B cell (primary cell): ENCODE measurements around the gene CDKAL1. TPM values are rescaled to one million over a fixed set of nuclear protein-coding genes. Genes with fewer than 3 reads are reported as not detected.

ENCODE experiments used
- ATAC-seq: fragments of 200-7000 bp; cut with Tn5 transposase; one replicate; pipeline ENCODE4 v1.10.0; 2021; ENCODE audit warnings: low read depth, mild to moderate bottlenecking, moderate number of reproducible peaks, moderate library complexity
- CTCF ChIA-PET: fragments of 350-600 bp; sonication (Branson Sonifier 250); formaldehyde crosslinking; loops from one replicate; lab custom pipeline; 2021; ENCODE audit warnings: antibody characterized with exemption, inconsistent platforms; lab: Charles Lee
- POLR2A ChIA-PET: fragments of 350-600 bp; sonication (Branson Sonifier 250); formaldehyde crosslinking; loops from one replicate; lab custom pipeline; 2021; ENCODE audit warnings: antibody characterized with exemption; lab: Charles Lee
- DNase-seq: peaks from one replicate; pipeline ENCODE4 v3.0.0; 2013
- H2AFZ ChIP-seq: 2 replicates; pipeline ENCODE4 v1.6.1; 2012; ENCODE audit warnings: mild to moderate bottlenecking, low read depth, low read length; ENCODE audit not compliant: insufficient read depth, poor library complexity, severe bottlenecking
- H3K27ac ChIP-seq, 2 donors: 1 replicate in 1 of 2; 2 replicates in 1 of 2; pipeline ENCODE4 v1.5.1; 2012 to 2013; ENCODE audit warnings: low read length in 2 of 2, mild to moderate bottlenecking in 2 of 2, moderate library complexity in 1 of 2
- H3K27me3 ChIP-seq, 4 experiments: fragments of 200-600 bp in 1 of 4; sonication (generic) in 1 of 4; replicated peaks in 1 of 4; 1 replicate in 2 of 4; 2 replicates in 2 of 4; pipeline versions ENCODE4 v1.6.1 to v1.7.0; 2013 to 2016; ENCODE audit warnings: low read length in 3 of 4, mild to moderate bottlenecking in 2 of 4, mixed read lengths in 1 of 4, moderate library complexity in 1 of 4; ENCODE audit not compliant: insufficient read depth in 4 of 4, control insufficient read depth in 3 of 4; ENCODE audit errors: control extremely low read depth in 1 of 4
- H3K36me3 ChIP-seq, 2 experiments: replicated peaks in 1 of 2; 1 replicate in 1 of 2; 2 replicates in 1 of 2; pipeline versions ENCODE4 v1.6.1 to v1.7.1; 2013; ENCODE audit warnings: low read length in 1 of 2; ENCODE audit not compliant: insufficient read depth in 2 of 2, control insufficient read depth in 1 of 2; ENCODE audit errors: control extremely low read depth in 1 of 2, extremely low read depth in 1 of 2
- H3K4me1 ChIP-seq, 2 donors: fragments of 200-600 bp in 1 of 2; sonication (generic) in 1 of 2; 1 replicate in 1 of 2; 2 replicates in 1 of 2; pipeline versions ENCODE4 v1.5.1 to v1.6.1; 2013 to 2017; ENCODE audit warnings: low read length in 2 of 2; ENCODE audit not compliant: control insufficient read depth in 2 of 2, insufficient read depth in 2 of 2
- H3K4me2 ChIP-seq: replicated peaks from 2 replicates; pipeline ENCODE3; 2012; ENCODE audit warnings: mild to moderate bottlenecking, low read depth, low read length; ENCODE audit not compliant: poor library complexity, severe bottlenecking
- H3K4me3 ChIP-seq, 5 experiments: fragments of 200-600 bp in 1 of 5; sonication (generic) in 1 of 5; 1 replicate in 3 of 5; 2 replicates in 2 of 5; pipeline versions ENCODE4 v1.5.1 to v1.7.0; 2011 to 2016; ENCODE audit warnings: low read length in 4 of 5, mild to moderate bottlenecking in 4 of 5, low read depth in 2 of 5, control low read depth in 1 of 5, moderate library complexity in 1 of 5; ENCODE audit not compliant: insufficient read depth in 1 of 5; ENCODE audit errors: control extremely low read depth in 1 of 5, extremely low read depth in 1 of 5
- H3K79me2 ChIP-seq: fragments of 200-600 bp; sonication (generic); one replicate; pipeline ENCODE4 v1.6.0; 2016; ENCODE audit warnings: low read length; ENCODE audit not compliant: control insufficient read depth, insufficient read depth
- H3K9ac ChIP-seq: fragments of 200-600 bp; sonication (generic); 2 replicates; pipeline ENCODE4 v1.6.1; 2017; ENCODE audit warnings: mild to moderate bottlenecking, low read length, moderate library complexity
- H3K9me3 ChIP-seq, 3 donors: one replicate each; pipeline versions ENCODE4 v1.6.1 to v1.7.1; 2013; ENCODE audit warnings: low read length in 2 of 3; ENCODE audit not compliant: control insufficient read depth in 2 of 3, insufficient read depth in 1 of 3; ENCODE audit errors: control extremely low read depth in 1 of 3
- H4K20me1 ChIP-seq: 2 replicates; pipeline ENCODE4 v1.6.0; 2012; ENCODE audit warnings: mild to moderate bottlenecking, low read length; ENCODE audit not compliant: insufficient read depth, control insufficient read depth, poor library complexity, severe bottlenecking
- H3K27ac Mint-ChIP-seq: one replicate; pipeline ENCODE4 v1.8.0; 2021; ENCODE audit warnings: mixed read lengths
- H3K27me3 Mint-ChIP-seq: one replicate; pipeline ENCODE4 v1.8.0; 2021; ENCODE audit warnings: mixed read lengths
- H3K4me1 Mint-ChIP-seq: one replicate; pipeline ENCODE4 v1.8.0; 2021; ENCODE audit warnings: mixed read lengths
- H3K4me3 Mint-ChIP-seq: one replicate; pipeline ENCODE4 v1.8.0; 2021; ENCODE audit warnings: mixed read lengths
- H3K9me3 Mint-ChIP-seq: one replicate; pipeline ENCODE4 v1.8.0; 2022; ENCODE audit warnings: mixed read lengths; ENCODE audit not compliant: insufficient read depth
- EZH2 ChIP-seq: IDR thresholded peaks from 2 replicates; pipeline ENCODE4 v1.6.1; 2012; ENCODE audit warnings: borderline replicate concordance, low read depth, mild to moderate bottlenecking, moderate library complexity, low read length; ENCODE audit not compliant: insufficient read depth, poor library complexity, severe bottlenecking
- WGBS: methylation state at CpG from one replicate; pipeline ENCODE4 v1.1.5; 2013; ENCODE audit warnings: missing lambda C conversion rate; ENCODE audit not compliant: insufficient coverage; 5-methylcytosine and 5-hydroxymethylcytosine counted together
- intact Hi-C: fragments of 100-400 bp; cut with micrococcal nuclease; formaldehyde crosslinking; loops from one replicate; pipeline ENCODE4 v1.10.0; 2022
- polyA plus RNA-seq: library from polyadenylated mRNA; depleted of rRNA; stranded (reverse); fragments of >200 nt; gene quantifications from 2 replicates; pipeline ENCODE4 v1.2.3, GENCODE V29; 2012
- total RNA-seq, 2 donors: library from RNA; stranded (reverse); fragments of 120-200 nt in 1 of 2; gene quantifications; 1 replicate in 1 of 2; 2 replicates in 1 of 2; pipeline versions ENCODE4 v1.2.3 to v1.2.4, GENCODE V29; 2013 to 2022
- TF ChIP-seq, protein P1 (sequence below): fragments of 200-600 bp; IDR thresholded peaks from one replicate; pipeline ENCODE4 v1.8.0; 2022; ENCODE audit warnings: antibody characterized with exemption, mild to moderate bottlenecking

The CDKAL1 gene
- total and polyA plus RNA-seq, 2 donors (not counting 1 experiment from before 2014, with no cell fraction given) = 6.1 to 33.3 TPM

GRCh38 chr6:21121636-21122136, 587.4 kb downstream of the CDKAL1 start:
- Mint-ChIP-seq H3K9me3 (no peaks in the 10 kb centered on the region), H3K4me3 (no peak overlapping the region), H3K27ac (no peak overlapping the region), H3K4me1 (no peaks in the 10 kb centered on the region), H3K27me3 (no peaks in the 10 kb centered on the region)
- ChIA-PET POLR2A (no interaction called here), CTCF (no interaction called here)
- Histone ChIP-seq H3K4me1 (no peaks in the 10 kb centered on the region), H3K27ac (no peak overlapping the region), H3K27me3 (no peaks in the 10 kb centered on the region), H3K79me2 (no peaks in the 10 kb centered on the region), H2AFZ (no peak overlapping the region), H3K9ac (no peak overlapping the region), H4K20me1 (no peaks in the 10 kb centered on the region), H3K9me3 (no peaks in the 10 kb centered on the region), H3K4me2 (no peak overlapping the region), H3K36me3 (peaks cover 0 to 2% of the 10 kb centered on the region in 2 experiments), H3K4me3 (no peak overlapping the region)
- DNase-seq (no peak), ATAC-seq (no peak)
- no CpG with 5 or more reads among the region's 3 CpGs for WGBS
- TF ChIP-seq, protein P1, sequence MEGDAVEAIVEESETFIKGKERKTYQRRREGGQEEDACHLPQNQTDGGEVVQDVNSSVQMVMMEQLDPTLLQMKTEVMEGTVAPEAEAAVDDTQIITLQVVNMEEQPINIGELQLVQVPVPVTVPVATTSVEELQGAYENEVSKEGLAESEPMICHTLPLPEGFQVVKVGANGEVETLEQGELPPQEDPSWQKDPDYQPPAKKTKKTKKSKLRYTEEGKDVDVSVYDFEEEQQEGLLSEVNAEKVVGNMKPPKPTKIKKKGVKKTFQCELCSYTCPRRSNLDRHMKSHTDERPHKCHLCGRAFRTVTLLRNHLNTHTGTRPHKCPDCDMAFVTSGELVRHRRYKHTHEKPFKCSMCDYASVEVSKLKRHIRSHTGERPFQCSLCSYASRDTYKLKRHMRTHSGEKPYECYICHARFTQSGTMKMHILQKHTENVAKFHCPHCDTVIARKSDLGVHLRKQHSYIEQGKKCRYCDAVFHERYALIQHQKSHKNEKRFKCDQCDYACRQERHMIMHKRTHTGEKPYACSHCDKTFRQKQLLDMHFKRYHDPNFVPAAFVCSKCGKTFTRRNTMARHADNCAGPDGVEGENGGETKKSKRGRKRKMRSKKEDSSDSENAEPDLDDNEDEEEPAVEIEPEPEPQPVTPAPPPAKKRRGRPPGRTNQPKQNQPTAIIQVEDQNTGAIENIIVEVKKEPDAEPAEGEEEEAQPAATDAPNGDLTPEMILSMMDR = no peak
- TF ChIP-seq EZH2 = no peak
- intact Hi-C loops = no loop called here

DNA sequence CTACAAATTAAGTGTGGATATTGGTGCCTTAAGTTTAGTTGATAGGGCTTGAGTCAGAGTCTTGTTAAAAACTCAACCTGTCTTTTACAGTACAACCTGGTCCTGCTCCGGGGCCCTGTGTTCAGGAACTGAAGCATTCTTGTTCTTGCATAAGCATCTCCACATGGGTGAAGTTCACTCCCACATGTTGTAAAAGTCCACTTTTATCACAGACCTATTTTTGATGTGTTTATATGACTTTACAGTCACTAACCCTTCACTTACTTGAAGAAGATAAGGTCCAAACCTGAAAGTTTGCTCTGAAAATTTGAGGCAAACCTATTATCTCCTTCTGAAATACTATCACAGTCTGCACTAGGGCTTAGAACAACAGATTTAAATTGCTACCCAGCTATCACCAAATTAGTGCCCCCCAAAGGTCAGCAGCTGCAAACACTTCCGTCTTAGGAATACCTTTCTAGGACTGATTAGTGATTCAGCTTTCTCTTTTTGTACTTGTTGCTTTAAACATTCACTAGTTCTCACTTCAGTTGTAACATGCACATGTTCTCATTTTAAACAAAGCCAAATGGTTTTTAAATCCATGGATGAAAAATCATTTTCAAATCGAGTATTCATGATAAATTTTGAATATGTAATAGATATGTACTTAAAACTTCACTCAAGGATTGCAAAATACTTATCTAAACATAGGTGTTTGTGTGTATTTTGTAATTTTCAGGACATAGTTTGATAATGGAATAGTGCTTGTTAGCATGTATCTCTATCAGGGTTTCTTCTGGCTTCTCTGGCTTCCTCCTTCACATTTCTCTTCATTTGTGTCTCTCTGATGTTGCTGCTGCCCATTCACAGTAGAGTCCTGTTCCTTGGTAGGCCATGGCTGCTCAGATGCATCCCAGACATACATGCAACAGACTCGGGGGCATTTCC, 589.5 kb downstream of the CDKAL1 start:
- Histone ChIP-seq H2AFZ (no peak overlapping the region), H3K27me3 (no peaks in the 10 kb centered on the region), H3K36me3 (peaks cover 0 to 2% of the 10 kb centered on the region in 2 experiments), H3K79me2 (no peaks in the 10 kb centered on the region), H3K9ac (no peak overlapping the region), H3K27ac (no peak overlapping the region), H3K9me3 (no peaks in the 10 kb centered on the region), H3K4me2 (no peak overlapping the region), H4K20me1 (no peaks in the 10 kb centered on the region), H3K4me3 (no peak overlapping the region), H3K4me1 (no peaks in the 10 kb centered on the region)
- WGBS = 94% methylated on average over 2 of the region's 4 CpGs
- Mint-ChIP-seq H3K27me3 (no peaks in the 10 kb centered on the region), H3K27ac (no peak overlapping the region), H3K4me3 (no peak overlapping the region), H3K4me1 (no peaks in the 10 kb centered on the region), H3K9me3 (no peaks in the 10 kb centered on the region)
- CTCF ChIA-PET = no interaction called here
- DNase-seq (no peak), ATAC-seq (no peak)
- POLR2A ChIA-PET = no interaction called here
- intact Hi-C loops = no loop called here
- TF ChIP-seq EZH2 = no peak
- TF ChIP-seq, protein P1 = no peak
